GM19193 (cell line): ENCODE data around the gene FIZ1.

Experiments
- POLR2A ChIP-seq: IDR thresholded peaks from 4 replicates; pipeline ENCODE4 v1.6.1; 2011; ENCODE audit not compliant: insufficient read depth, insufficient read length; ENCODE audit errors: extremely low read depth

The FIZ1 gene

GRCh38 chr19:55620410-55621204 is 21.3 kb upstream of the FIZ1 start:
- no peak for TF ChIP-seq POLR2A

- TF ChIP-seq POLR2A, result no peak
These were observed 20.0 kb upstream of the FIZ1 start for GRCh38 chr19:55619286-55619685.

- no peak for TF ChIP-seq POLR2A
These were observed 19.1 kb upstream of the FIZ1 start for GRCh38 chr19:55618426-55618825.

GRCh38 chr19:55617426-55617825 is 18.1 kb upstream of the FIZ1 start:
- TF ChIP-seq POLR2A, result no peak

- no peak for TF ChIP-seq POLR2A
These were observed 17.1 kb upstream of the FIZ1 start for GRCh38 chr19:55616395-55616875.

GRCh38 chr19:55615543-55616394 is 16.5 kb upstream of the FIZ1 start:
- TF ChIP-seq POLR2A, result no peak

GRCh38 chr19:55614711-55615542 is 15.6 kb upstream of the FIZ1 start:
- no peak for TF ChIP-seq POLR2A

GRCh38 chr19:55613930-55614710 is 14.8 kb upstream of the FIZ1 start:
- no peak for TF ChIP-seq POLR2A

- TF ChIP-seq POLR2A, result no peak
These were observed 14.1 kb upstream of the FIZ1 start for GRCh38 chr19:55613396-55613795.

GRCh38 chr19:55611983-55612645 is 12.8 kb upstream of the FIZ1 start:
- no peak for TF ChIP-seq POLR2A

- TF ChIP-seq POLR2A, result no peak
These were observed 12.1 kb upstream of the FIZ1 start for GRCh38 chr19:55611300-55611982.

GRCh38 chr19:55609326-55609725 is 10.0 kb upstream of the FIZ1 start:
- no peak for TF ChIP-seq POLR2A

- TF ChIP-seq POLR2A, result no peak
These were observed 7.5 kb upstream of the FIZ1 start for GRCh38 chr19:55606817-55607216.

- TF ChIP-seq POLR2A, result no peak
These were observed 7.1 kb upstream of the FIZ1 start for GRCh38 chr19:55606471-55606787.
